ENCODE measurements around the gene SF3A1.
A peak's percentile ranks its signal among the peaks of the same experiment; 100 is the strongest.

Gene SF3A1

DNA sequence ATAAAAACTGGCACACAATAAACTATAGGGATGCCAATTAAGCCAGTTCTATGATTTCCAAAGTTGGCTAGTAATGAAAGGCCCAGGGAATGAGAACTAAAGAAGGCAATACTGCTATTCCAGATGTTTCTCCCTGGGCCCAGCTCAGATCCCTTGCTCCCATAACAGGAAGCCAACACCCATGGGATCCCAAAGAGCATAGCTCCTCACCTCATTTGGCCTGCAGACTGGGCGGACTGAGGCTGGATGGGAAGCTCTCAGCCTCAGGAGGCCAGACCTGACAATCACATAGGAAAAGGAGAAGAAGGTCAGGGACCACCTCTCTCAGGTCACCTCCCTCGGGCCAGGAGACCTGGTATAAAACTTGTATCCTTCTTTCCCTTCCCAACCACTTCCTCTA lies 35.2 kb downstream of the SF3A1 start:
- DNase-seq: no peak

DNA sequence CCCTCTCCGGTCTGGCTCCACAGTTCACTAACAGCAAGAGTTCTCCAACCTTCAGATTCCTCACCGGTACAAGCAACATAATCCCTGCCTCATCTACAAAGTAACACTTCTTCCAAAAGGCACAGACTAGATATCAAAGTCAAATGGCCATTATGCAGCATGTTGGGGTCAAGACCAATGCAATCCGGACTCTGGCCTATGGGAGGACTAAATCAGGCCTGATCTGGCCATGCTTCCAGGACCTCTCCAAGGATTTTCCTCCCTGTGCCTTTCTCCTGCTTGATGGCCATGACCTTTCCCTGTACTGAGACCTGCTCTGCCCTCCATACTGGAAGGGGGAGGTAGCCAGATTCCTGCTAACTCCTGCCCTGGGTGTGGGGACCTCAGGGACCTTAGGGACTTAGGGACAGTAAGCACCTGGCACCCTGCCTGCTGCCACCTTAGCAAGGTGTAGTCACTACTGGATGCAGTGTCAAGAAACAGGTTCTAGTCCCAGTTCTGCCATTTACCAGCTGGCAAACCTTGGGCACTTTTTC lies 36.6 kb downstream of the SF3A1 start:
- no peak for DNase-seq

DNA sequence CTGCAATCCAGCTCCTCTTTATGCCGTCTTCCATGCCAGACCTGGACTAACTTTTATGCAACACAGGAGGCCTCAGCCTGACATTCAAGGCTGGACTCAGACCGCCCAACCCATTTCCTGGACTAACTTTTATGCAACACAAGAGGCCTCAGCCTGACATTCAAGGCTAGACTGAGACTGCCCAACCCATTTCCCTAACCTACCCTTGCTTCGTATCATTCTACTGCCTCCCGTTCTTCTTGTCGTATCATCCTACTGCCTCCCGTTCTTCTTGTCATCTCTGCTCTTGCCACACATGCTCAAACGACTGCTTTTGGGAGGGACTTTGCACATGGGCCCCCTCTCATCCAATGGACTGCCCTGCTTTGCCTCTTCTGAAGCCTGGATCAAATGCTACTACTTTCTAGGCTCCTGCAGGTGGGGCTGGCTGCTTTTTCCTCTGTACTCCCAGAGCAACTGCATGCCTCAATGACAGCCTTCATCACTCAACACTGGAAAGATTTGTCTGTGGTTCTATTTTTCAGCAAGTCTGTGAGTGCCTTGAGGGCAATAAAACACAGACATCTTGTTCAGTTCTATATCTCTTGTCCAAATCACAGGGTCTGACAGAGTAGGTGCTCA lies 37.8 kb downstream of the SF3A1 start:
- DNase-seq: no peak

DNA sequence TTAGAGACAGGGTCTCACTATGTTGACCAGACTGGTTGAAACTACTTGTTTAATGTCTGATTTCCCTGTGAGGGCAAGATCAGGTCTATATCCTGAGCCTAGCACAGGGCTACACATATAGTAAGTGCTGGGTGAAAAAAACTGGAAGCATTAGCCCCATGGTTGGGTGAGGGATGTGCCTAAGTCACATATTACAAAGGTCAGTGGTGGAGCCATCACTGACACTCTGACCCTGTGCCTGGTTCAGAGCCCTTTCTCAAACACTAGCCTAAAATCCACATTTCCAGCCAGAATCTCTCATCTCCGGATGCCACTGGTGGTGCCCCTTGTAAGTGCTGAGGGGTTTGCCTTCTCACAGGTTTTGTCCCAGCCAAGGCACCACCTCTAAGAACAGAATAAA lies 38.9 kb downstream of the SF3A1 start:
- no peak for DNase-seq

DNA sequence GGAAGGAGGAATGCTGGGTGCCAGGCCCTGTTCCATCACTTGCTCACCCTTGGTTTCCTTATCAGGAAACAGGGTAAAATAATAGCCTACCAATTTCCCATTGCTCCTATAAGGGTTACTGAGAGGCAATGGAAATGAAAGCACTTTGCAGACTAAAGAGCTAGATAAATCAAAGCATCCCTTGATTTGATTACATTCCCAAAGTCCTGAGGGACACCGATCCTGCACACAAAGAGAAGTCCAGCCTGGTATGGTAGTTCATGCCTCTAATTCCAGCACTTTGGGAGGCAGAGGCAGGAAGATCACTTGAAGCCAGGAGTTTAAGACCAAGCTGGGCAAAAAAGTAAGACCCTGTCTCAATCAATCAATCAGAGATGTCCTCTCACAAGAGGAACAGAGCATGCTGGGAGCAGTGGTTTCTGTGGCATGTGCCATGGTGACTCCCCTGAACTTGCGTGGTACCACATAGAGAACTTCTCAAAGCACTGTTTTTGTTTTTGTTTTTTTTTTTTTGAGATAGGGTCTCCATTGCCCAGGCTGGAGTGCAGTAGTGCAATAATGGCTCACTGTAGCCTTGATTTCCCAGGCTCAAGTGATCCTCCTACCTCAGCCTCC lies 40.6 kb downstream of the SF3A1 start:
- no peak for DNase-seq

DNA sequence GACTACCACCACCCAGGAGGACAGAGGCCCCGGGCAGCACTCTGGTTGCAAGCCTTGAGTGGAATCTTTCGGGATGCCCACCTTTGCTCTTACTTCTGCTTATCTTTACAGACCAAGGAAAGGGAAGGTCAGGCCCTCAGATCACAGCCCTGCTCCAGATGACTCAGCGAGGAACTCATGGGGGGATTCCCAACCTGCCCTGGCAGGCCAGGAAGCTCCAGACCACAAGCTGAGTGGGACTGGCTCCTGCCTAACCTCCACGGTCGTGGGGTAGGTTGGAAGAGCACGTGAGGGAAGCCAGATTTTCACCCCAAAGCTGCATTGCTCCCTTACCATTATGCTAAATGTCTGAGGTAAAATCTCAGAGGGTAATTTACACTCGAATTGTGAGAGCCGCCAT lies 41.8 kb downstream of the SF3A1 start:
- peak; percentile 55 for DNase-seq

DNA sequence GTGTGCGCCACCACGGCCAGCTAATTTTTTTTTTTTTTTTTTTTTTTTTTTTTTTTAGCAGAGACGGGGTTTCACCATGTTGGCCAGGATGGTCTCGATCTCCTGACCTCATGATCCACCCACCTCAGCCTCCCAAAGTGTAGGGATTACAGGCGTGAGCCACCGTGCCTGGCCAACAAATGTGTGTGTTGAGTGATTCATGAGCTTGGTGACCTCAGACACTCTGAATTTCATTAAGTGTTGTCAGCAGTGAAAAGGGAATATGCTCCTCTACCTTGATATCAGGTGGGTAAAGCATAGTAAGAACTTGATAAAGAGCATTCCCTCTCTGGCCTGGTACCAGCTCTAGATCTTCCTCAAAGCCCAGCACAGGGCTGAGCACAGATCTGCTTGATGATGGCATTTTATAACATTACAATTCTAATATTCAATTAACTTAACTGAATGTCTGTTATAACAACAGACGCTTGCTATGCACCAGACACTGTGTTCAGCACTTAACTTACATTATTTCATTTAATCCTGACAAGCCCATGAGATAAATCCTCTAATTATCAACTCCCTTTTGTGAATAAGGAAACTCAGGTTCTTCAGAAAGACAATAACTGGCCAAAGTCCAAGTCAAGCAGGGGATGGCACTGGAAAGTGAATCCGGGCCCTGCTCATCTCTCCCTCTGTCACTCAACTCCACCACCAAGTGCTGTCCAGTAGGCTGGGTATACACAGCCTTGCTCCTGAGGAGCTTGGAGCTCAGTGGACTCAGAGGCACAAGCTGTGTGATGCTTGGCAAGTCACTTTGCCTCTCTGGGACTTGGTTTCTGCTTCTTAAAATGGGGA lies 42.9 kb downstream of the SF3A1 start:
- DNase-seq: no peak

DNA sequence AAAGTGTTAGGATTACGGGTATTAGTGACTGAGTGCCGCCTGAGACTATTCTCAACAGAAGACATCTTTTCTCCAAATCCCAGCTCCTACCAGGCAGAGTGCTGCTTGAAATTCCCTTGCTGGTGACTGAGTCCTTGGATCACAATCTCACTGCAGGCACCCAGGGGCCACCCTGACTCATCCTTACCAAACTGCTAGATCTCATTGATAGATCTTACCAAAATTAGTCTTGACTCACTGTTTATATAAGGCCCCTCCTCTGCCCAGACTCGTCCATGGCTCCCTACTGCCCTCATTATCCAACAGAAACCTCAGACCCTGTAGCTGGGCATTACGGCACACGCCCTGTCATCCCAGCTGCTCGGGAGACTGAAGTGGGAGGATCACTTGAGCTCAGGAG lies 44.6 kb downstream of the SF3A1 start:
- DNase-seq: no peak

DNA sequence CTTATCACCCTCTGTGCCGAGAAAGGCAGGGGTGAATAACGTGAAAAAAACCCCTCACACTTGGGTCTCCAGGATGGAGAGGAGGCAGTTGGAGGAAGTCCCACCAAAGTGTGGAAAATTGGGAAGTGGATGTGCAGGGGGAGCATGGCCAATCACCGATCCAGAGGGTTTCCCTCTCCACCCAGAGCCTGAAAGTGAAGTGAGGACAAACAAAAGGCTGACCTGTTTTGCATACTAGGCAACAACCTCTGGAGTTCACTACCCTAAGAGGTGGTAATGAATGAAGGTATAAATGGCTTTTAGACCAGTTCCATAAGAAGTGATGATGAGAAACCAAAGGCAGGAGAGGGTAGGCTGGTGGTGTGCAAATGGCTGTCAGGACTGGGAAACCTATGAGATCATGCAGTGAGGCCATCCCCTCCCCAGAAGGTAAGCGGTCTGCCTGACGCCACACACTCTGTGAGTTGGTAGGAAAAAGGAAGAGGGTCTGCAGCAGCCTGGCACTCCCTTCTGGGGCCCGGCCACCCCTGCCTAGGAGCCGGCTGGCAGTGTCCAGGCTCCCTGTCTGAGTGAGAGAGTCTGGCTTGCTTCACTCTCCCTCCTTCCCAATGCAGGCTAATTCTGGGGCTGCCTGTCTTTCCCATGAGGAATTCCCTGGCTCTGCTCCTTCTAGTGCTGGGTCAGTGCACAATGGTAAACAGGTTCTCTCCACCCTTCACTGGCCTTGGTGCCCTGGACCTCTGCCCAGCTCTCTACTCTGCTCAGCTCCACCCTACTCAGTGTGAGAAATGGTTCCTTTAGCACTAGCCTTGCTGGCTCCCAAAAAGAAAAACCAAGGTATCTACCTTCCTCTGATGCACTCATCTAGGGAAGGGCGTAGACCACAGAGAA lies 45.6 kb downstream of the SF3A1 start:
- no peak for DNase-seq

DNA sequence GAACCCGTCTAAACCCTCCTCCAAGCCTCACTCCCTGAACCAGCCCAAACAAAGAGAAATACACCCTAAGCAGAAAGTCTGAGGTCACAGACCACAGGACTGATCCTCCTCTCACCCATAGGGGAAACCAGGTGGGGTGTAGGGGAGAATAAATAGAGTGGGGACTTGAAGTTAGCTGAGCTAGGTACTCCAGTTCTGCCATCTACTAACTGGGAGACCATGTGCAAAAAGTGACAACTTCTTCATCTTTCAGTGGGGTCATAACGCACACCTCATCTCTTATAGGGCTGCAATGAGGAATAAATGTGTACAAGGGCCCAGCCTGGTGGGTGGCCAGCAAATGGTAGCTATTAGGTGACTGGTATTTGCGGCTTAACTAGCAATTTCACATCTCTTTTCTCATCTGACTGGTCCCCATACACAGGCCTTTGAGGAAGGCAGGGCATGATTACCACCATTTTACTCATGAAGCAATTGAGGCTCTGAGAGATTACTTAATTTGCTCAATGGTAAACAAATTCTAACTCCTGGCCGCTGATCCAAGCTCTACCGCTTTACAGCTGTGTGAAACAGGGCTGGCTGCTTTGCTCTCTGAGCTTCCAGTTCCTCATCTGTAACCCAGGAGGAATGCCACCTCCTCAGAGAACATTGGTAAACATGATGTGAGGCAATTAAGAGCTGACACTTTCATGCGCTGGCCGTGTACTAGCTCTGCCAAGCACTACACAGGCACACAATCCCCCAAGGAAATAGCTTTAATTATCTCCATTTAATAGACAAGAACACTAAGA lies 46.5 kb downstream of the SF3A1 start:
- no peak for DNase-seq

DNA sequence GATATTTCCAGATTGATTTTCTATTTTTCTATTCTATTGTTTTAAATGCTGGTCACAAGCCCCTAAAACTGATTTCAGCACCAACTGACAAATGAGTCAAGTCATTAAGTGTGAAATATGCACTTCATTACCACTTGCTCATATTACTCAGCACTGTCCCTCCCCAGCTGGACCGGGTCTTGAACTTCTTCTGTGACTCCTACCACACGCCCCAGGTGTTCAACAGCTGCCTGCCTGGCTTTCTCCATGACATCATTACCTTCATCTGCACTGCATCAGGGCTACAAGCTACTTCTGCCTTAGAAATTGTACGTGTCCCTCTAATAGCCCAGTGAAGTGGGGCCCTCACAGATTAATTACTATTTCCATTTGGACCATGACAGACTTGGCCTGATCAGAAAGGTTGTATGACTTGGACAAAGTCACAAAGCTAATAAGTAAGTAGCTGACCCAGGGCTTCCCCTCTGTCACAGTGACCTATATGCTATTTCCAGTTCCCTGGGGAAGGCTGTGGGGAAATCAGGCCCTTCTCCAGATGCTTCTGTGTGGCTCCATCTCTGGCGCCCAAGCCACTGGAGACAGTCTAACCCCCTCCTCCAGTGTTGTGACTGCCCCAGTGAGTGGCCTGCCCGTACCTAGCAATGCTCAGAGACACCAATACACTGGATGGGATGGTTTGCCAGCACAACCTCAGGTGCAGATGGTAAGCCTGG lies 48.0 kb downstream of the SF3A1 start:
- no peak for DNase-seq

DNA sequence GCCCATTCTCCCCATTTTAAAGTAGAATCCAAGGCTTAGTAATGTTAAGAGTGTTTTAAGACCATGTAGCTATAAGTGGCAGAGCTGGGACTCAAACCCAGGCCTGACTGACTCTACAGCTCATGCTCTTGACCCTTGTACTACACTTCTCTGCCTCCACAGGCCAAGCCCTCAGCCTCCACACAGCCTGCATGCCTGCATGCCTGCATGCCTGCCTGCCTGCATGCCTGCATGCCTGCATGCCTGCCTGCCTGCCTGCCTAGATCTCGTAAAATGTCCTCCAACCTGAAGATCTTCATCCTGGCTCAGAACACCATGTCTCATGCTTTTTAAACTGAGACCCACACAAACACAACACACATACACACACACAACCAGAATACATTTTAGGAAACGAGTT lies 48.6 kb downstream of the SF3A1 start:
- no peak for DNase-seq

DNA sequence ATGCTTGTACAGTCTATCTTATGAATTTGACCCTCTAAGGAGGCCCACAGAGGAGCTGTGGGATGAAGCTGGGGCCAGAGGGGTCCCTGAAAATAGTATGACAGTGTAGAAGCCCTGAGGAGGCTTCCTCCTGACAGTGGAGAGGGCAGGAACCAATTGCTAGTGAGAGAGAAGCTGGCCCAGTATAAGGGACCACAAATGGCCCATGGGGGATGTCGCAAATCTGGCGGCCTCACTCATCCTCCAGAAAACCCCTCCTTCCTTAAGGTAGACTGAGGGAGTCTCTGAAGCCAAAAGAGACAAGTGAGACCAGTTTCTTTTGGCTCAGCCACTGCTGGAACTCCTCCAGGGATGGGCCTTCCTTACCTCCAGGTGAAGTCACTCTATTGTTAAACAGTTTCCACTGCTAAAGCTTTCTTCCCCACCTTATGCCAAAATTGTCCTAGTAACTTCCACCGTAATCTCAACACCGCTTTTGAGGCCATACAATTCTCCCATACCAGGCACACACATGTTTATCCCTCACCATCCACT lies 49.6 kb downstream of the SF3A1 start:
- DNase-seq: no peak

DNA sequence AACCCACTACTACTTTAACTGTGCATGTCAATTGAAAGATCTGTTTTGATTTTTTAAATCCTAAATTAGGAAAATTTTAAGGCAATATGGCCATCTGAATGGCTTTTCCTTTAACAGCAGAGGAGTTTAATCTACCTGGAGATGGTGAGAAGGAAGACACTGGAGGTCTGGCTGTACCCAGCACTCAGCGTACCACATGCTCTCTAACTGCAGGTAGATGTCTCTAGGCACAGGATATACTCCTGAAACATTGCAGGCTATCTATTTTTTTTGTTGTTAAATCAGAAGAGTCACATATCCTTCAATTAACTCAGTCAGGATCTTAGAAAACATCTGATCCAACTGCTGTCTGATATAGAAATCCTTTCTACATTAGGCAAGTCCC lies 50.1 kb downstream of the SF3A1 start:
- no peak for DNase-seq

DNA sequence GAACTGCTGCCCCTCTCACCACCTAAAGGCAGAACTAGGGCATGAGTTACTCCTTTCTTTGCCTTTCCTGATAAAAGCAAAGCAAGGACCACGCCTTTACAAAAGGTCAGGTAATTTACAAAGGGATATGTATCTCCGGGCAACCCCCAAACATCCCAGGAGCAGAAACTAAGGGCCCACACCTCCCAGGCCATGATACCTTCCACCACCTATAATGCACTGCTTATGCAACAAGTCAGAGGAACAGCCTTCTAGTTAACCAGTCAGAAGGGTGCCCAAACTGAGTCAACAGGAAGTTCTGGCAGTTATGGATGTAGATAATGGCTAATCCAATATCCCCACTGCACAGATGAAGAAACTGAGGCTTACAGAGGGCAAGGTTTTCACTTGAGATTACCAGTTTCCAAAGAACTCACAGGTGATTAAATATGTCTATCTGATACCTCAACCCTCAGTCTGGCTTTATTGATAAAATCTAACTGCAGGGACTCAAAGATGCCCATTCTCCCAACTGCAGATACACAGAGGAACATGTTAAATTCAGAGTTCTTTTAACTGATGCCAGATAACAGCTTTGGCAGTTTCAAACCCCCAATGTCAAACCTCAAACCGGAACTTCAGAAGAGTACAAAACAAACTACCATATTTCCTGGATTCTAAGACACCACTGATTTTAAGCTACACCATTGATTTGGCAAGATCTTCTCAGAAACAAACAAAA lies 50.6 kb downstream of the SF3A1 start:
- DNase-seq: no peak

DNA sequence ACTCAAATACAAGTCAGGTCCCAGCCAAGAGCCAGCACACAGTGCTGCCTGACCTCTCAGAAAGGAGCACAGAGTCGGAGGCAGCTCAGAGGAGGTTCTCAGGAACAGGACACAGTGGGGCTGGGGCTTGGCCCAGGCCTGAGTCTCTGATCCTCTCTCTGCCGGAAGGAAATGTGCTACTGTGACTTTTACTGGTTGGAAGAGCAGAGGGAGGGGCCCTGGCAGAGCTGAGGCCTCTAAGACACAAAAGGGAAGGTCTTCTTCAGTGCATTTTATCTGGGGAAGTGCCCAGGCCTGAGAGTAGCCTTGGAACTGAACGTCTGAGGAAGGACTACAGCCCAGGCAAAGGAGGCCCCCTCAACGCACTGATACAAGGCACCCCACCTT lies 51.2 kb downstream of the SF3A1 start:
- peak; percentile 43 for DNase-seq

DNA sequence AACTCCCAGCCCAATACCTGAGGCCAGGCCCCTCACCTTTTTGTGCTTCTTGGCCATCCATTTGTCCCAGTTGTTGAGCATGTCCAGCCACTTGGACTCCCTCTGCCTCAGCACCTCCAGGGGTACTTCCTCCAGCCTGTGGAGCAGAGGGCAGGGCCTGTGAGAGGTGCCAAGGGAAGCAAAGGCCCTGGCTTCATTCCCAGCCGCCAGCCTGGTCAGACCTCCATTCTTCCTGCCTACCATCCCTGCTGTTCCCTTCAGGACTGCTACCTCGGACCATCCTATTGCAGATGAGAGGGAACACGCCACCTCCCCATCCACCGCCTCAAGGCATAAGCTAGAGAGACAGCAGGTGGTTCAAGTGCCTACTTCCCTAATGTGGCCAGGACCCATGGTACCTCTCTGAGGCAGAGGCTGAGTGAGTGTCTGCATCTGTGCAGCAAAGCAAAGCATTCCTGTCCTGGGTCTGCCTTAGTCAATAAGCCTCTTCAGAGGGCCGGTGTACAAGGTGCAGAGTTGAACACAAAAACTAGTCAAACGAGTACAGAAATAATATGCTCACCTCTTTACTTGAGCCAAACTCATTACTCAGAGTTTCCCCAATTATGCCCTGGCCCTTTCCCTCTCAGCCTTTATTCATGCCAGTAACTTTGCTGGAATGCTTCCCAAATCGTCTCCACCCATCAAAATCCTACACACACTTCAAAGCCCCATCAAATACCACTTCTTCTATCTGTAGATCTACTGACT lies 52.0 kb downstream of the SF3A1 start:
- no peak for DNase-seq

DNA sequence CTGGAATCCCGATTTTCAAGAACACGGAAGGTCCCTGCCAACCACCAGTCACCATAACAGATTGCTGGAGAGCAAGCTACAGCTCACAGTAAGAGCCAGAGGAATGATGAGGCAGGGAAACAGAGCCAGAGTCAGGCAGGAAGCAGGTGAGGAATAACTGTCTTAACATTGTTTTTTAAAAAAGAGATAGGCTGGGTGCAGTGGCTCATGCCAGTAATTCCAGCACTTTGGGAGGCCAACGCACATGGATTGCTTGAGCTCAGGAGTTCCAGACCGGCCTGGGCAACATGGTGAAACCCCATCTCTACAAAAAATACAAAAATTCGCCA lies 53.9 kb downstream of the SF3A1 start:
- no peak for DNase-seq

DNA sequence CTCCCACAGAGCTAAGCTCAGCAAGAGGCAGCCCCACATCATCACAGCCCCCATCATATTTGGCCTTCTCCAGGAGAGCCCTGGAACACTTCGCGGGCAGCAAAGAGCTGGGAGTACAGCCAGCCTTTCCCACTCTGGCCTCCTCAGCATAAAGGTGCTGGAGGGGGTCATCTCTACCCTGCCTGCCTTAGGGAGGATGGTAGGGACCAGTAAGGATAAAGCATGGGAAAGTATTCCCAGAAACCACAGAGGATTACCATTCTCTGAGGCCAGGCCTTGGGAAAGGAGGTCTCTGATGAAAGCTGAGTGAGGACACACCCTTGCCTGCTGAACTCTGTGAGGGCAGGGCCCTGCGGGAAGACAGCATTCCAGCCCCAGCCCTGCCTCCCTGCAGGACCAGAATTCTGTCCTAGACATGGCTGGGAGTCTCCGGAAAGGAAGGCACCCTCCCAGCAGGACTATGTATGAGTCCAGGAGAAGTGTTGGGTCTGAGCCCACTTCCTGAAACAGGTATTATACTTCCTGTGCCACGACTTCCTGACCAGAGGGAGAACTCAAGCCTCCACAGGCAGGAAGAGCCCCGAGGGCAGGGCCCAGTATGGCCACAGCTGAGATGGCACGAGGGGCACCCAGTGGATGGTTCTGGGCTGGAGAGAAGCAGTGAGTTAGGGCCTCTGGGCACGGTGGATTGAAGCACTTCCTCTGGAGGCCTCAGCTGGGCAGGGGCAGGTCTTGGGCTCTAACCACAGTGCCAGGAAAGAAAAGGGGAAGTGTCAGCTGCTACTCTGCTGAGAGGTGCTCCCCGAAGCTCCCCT lies 54.5 kb downstream of the SF3A1 start:
- DNase-seq: no peak

All from stimulated activated CD4-positive, alpha-beta T cell treated with anti-CD3 and anti-CD28 coated beads, Interleukin-4, amount 100 ng/mL, for 24 hours (primary cell).